GM19455 (cell line): ENCODE results near the gene CCDC154.
A peak's percentile ranks its signal among the peaks of the same experiment; 100 is the strongest.

Source experiments
- ATAC-seq: cut with Tn5 transposase; IDR thresholded peaks from one replicate; pipeline ENCODE4 v1.9.1; 2021; ENCODE audit not compliant: unreplicated experiment

The CCDC154 gene

GRCh38 chr16:1425616-1426370, 18.6 kb downstream of the CCDC154 start:
- no peak for ATAC-seq

DNA sequence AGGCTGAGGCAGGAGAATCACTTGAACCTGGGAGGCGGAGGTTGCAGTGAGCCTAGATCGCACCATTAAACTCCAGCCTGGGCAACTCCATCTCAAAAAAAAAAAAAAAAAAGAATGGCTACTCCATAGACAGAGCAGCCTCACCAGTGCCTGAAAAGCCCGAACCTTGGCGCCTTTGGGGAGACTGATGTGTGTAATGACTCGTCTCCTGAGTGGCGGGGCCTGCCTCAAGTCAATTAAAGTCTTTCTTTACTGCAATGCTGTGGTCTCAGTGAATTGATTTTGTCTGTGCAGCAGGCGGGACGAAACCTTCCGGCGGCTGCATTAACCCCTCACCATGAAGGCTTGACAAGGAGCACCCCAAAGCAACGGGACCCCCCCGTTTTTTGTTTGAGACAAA, 20.3 kb downstream of the CCDC154 start:
- ATAC-seq, result no peak

DNA sequence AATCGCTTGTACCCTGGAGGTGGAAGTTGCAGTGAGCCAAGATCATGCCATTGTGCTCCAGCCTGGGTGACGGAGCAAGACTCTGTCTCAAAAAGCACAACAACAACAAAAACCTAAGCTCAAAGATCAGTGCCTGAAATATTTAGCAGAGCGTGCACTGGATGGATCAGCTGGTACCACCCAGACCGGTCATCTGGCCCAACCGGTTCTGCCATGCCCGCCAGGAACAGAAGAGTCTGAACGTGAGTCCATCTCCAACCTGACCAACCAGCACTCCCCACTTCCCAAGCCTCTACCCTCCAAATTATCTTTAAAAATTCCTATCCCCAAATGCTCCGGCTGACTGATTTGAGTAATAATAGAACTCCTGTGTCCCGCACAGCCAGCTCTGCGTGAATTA, 22.3 kb downstream of the CCDC154 start:
- no peak for ATAC-seq

- ATAC-seq, result peak; percentile 14
Observed at GRCh38 chr16:1420111-1420539, 24.2 kb downstream of the CCDC154 start.

GRCh38 chr16:1416521-1416941, 27.8 kb downstream of the CCDC154 start:
- ATAC-seq, result no peak

DNA sequence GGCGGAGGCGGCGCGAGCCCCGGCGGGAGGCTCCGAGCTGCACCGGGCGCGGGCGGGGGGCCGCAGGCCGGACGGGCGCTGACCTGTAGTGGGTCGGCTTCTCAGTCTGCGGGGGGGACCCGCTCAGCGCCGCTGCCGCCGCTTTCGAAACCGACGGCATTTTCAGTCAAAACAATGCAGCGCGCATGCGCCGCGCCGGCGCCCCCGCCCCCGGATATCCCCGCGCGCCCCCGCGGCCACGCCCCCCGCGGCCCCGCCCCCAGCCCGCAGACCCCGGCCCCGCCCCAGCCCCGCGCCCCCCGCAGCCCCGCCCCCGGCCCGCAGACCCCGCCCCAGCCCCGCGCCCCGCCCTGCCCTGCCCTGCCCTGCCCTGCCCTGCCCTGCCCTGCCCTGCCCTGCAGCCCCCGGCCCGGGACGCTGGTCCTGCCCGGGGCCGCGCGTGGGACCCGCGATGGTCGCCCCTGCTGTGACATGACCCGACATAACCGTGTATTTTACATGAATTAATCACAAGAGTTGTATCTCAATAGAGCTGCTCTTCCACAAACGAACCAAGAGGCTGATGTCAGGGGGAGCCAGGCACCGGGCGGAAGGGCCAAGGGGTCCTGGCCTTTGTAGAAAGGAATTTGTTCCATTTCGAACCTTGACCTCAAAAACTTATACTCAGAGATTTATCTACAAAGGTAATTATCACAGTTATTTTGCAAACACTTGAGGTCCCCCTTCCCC, 29.7 kb downstream of the CCDC154 start, which contains the start of gene UNKL:
TSS of gene UNKL (minus strand) at position 173 of the 729 bp plus-strand sequence. CDS start at position 160, 13 bp downstream.
- ATAC-seq, result peak; percentile 43

GRCh38 chr16:1413684-1414531, 30.4 kb downstream of the CCDC154 start:
- ATAC-seq, result peak; percentile 42

DNA sequence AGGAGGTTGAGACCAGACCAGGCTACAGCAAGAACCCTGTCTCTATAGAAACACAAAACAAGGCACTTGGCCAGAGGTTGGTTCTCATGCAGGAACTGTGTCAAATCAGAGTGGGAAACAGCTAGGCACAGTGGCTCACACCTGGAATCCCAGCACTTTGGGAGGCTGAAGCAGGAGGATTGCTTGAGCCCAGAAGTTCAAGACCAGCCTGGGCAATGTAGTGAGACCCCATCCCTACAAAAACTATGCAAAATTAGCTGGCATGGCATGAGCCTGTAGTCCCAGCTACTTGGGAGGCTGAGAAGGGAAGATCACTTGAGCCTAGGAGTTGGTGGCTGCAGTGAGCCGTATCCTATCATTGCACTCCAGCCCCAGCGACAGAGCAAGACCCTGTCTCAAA, 31.5 kb downstream of the CCDC154 start:
- no peak for ATAC-seq

DNA sequence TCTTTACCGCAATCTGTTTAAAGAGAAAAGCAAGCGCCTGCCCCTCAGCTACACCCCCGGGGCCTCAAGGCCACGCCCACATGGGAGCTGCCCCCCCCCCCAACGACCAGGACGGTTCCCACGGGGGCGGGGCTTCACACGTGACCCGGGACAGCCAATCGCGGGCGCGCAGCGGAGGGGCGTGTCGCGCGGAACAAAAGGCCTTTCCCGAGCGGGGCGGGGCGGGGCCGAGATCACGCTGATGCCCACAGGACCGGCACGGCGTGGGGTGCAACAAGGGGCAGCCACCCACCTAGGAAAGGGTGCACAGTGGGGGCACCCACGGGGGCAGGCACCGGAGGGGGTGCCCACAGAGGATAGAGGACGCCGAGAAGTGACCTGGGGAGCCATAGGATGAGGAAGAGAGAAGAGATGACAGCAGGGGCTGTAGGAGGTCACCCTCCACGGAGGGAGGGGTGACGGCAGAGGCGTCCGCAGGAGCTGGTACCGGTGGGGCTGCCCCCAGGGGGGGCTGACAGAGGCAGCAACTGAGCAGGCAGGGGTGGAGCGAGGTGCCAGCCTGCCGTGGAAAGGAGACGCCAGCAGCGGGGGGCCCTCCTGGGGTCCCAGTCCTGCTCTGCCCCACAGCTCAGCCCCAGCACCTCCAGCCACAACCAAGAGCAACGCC, 36.1 kb downstream of the CCDC154 start:
- peak; percentile 58 for ATAC-seq

- ATAC-seq, result peak; percentile 32
Observed at GRCh38 chr16:1407753-1408152, 36.6 kb downstream of the CCDC154 start.

- no peak for ATAC-seq
Observed at GRCh38 chr16:1403733-1404132, 40.6 kb downstream of the CCDC154 start.

- no peak for ATAC-seq
Observed at GRCh38 chr16:1403036-1403435, 41.3 kb downstream of the CCDC154 start.

DNA sequence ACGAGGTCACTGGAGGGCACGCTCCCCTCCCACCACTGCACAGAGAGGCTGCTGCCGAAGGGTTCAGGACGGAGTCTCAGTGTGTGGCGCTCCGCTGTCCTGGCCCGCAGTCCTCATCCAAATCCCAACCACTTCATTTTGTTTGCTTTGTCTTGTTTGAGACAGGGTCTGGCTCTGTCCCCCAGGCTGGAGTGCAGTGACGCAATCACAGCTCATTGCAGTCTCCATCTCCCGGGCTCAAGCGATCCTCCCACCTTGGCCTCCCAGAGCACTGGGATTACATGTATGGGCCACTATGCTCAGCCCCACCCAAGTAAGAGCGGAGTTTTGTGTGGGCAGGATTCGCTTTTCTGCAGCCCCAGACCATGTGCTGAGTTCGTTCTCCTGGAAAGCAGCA, 42.6 kb downstream of the CCDC154 start:
- no peak for ATAC-seq

DNA sequence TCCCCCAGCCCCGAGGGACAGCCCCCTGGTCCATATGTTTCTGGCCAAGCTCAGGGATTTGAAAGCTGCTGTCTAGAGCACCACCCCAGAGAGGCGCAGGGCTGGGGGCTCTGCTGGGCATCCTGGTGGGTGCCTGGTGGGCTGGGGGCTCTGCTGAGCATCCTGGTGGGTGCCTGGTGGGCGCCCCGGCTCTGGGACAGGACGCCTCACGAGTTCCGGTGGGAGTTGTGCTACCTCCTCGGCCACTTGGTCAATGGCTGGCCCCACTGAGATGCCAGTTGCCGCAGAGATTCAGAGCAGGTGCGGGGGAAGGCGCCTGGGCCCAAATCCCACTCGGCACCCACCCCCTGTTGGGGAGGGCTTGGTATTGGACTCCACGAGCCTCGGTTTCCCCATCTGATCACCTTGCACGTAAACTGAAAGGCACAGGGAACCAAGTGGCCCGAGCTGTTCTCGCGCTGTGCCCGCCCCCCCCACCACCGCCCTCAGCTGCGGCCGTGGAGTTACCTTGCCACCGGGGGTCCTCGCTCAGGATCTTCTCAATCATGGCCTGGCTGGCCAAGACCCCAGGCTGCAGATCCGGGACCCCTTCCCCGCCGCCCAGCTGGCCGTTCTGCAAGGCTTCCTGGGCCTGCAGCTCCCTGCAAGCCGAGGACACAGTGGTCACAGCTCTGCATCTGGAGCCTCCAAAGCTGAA, 43.1 kb downstream of the CCDC154 start:
- ATAC-seq, result no peak

DNA sequence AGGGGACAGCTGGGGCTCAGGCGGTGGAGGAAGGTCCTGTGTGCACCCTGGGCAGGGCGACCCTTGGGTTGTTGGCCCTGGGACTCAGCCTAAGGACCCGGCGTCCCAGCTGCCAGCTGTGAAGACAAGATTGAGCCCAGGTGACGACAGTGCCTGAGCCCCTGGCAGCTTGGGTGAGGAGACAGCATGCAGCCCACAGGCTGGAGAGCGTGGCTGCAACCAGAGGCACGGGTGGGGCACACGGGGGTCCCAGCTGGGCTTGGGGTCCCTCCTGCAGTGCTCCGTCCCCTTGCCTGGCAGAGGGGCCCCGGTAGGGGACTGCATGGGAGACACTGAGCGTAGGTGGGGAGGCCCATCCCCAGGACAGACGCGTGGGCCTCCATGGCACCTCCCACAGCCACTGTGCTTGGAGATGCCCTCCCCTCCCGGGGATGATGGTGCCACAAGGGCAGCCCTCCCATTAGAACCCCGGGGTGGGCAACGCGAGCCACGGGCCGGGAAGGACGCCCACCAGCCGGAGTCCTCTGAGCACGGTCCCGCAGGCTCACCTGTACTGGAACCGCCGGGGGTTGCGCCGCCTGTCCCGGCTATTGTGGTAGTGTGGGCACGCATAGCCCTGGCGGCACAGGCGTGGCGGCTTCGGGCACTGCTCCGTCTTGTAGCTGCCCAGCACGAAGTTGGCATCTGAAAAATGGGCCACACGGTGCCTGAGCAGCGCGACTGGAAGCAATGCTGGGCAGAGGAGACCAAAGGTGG, 45.4 kb downstream of the CCDC154 start:
- ATAC-seq, result no peak

DNA sequence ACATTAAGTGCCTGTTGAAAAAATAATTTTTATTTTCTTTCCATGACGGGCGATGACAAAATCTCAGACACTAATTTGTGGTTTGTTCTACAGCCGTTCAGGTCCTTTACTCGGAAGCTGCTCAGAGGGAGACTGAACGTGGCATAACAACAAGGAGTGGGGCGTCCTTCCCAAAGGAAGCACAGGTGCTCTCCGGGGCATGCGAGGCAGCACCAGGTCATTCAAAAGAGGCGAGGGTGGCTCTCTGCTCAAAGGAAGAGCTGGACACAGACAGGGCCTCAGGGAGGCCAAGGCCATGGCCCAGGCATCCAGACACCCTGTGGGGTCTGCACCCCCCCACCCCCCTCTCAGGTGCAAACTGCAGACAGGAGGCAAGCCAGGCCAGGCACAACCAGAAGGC, 46.0 kb downstream of the CCDC154 start:
- ATAC-seq, result no peak

DNA sequence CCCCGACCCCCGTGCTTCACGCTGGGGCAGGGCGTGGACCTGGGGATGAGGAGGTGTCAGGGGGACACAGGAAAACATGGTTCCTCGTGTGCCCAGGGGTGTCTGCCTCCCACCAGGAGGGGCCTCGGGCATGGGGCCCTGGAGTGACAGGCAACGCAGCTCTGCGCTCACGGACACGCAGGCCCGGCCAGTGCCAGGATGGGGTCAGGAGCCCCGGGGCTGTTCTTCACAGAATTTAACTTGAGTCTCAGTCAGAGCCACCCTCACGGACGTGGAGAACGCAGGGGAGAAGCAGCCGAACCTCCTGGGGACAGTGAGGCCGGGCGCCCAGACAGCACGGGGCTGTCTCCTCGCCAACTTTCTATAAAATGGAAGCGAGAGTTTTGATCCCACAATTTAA, 46.6 kb downstream of the CCDC154 start:
- ATAC-seq, result no peak

DNA sequence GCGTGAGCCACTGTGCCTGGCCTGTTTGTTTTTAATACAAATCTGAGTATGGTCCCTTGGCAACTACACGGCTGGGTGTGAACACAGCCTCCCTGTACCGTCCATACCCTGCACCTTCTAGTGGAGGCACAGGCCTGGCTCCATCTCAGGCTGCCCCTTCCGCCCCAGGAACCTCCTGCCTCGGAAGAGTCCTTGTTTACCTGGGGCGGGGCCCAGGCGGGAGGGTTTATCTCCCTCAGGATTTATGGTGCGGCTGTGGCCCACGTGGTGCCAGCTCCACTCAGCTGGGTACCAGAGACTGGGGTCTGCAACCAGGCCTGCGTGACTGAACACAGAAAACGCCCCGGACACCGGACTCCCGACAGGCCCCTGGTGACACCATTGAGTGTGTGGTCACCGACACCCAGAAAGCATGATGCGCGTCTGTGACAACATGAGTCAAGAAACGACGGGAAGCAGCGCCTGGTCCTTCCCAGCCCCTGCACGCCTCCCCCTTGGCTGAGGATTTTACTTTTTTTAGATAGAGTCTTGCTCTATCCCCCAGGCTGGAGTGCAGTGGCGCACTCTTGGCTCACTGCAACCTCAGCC, 48.8 kb downstream of the CCDC154 start:
- no peak for ATAC-seq

- no peak for ATAC-seq
Observed at GRCh38 chr16:1394367-1394951, 49.9 kb downstream of the CCDC154 start.
